Dermis microvascular lymphatic vessel endothelial cell (primary cell): ENCODE data around the gene PML. TPM values are rescaled to one million over a fixed set of nuclear protein-coding genes. Genes with fewer than 3 reads are reported as not detected.

Experiments used
- DNase-seq, 2 donors: peaks; one replicate each; pipeline versions ENCODE4 v3.0.0 to v3.0.0-alpha.2; 2010; ENCODE audit warnings: low read depth in 2 of 2
- total RNA-seq: library from RNA; depleted of rRNA; stranded (reverse); fragments of >200 nt; gene quantifications from 2 replicates; pipeline ENCODE4 v1.2.1, GENCODE V29; 2014

PML gene
- total RNA-seq, 1 donor from 2014 or later, result 28.9 TPM

DNA sequence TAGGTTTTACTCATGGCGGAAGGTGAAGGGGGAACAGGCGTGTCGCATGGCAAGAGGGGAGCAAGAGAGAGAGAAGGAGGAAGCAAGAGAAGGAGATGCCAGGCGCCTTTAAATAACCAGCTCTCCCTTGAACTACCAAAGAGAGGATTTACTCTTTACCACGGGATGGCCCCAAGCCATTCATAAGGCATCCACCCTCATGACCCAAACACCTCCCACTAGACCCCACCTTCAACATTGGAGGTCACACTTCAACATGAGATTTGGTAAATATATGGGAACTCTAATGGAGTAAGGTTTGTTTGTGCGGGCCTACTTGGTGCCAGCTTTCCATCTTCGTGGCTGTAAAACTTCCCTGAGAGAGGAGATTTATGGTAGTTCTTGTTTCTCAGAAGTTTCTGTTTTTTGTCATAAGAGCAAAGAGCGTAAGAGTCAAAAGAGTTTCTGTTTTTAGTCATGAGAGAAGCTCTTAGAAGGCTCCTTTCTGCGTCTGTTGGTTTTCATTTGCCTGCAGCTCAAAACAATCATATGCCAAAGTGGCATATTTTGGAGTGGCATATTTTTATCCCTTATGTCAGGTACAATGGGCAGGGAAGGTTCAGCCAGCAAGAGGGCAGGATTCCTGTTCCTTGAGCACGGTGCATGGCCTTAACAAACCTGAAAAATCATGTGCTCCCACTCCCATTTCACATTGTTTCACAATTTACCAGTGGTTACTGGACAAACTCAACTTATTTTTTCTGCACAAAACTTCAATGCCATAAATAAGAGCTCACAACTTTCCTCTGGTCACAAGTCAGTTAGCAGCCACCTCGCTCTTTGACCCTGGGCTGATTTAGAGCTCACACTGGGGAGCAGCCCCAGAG lies 12.5 kb downstream of the PML start:
- DNase-seq, result no peak

DNA sequence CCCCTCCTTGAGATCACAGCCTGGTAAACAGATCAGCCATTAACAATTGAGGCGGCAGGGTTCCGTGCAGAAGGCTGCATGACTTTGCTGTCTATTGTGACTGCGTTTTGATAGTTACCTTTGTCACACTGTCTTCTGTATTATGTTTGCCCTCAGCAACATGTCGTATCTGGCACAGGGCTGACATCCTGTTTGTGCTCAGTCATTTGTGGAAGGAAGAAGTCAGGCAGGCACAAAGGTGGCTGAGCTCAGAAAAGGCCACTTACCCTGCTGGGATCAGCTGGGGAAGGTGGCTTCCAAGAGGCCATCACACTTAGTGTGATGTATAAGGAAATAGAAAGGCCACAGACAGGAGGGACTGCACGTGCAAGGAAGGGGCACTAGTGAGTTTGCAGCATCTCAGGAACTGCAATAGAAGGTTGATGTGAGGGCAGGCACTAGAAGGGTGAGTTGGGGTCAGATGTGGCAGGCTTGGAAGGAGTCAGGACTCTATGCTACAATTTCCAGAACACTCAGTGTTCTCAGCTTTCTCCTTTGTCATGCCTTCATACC lies 13.4 kb downstream of the PML start:
- DNase-seq, result peak; percentile 49 to 66

DNA sequence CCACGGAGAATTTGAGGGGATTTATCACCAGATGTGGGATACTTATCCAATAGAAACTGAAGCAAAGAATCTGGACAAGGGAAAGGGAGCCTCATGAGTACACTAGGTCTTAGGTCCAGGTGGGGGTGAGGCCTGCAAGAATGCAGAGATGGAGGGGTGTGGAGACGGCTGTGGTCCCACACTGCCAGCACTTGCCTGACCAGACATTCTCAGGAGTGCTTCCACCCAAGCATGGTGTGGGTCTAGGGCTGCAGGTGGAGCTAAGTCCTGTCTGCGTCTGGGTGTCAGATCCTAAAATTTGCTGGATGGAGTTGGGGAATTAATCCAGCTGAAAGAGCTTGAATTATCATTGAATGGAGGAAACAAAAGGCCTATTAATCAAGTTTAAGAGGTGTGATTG lies 14.4 kb downstream of the PML start:
- DNase-seq, result no peak

DNA sequence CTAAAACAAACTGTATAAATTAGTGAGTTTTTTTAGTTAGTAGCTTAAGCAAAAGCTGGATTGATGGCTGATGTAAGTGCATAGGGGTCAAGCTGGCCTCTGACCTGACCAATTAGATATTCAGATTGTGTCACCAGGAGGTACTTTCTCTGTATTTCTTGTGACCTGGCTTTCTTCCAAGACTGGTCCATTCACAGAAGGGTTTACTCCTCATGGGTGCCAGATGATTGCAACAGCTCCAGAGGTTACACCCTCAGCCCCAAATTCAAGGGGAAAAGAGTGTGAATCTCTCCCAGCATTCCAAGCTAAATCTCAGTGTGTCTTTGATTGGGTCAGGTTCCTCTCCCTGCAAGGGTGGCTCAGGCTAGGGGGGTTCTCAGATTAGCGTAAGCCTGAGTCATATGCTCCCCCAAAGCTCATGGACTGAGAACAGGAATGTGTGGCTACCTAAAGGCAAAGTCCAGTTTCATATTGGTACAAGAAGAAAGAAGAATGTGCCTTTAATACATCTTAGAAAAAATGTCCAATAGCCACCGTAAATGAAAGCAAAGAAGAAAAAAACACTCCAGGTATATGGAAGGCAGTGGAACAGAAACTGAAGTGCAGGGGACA lies 16.5 kb downstream of the PML start:
- peak in 1 of 2 donors; percentile 55 for DNase-seq

DNA sequence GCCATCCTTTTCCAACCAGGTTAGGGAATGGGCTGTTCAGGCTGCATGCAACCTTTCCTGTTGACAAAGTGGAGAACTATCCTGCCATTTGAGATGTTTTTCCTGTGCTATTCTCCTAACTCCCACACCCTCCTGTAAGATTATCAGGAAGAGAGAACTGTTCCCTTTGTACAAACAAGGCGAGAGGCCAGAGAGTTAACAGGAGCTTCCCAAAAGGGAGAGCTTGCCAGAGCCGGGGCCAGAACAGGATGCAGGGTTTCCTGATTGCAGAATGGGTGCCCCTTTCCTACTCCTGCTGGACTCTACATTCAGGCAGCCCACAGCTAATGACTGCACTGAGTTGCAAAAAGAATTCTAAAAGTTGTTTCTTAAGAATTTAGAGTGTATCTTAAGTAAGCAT lies 17.1 kb downstream of the PML start:
- peak; percentile 85 to 95 for DNase-seq

DNA sequence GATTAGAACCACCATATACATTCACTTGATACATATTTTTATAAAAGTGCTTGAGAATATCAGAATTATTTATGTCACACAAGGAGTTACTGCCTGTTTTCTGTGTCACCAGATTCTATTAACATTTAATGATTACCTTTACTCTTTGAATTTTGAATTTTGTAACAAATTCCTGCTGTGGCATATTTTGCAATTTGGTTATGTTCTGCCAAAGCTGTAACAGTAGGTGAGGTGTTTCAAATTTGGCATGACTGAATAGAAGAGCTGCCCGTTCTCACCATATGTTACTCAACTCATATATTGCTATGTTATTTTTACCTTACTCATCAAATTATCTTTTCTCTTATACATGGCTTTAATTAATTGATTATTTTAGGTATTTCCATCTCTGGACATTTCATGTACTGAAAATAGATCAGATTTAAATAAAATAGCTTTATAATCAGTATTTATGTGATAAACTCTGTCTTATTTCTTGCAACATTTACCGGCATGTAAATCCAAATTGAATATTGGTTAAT lies 18.9 kb downstream of the PML start:
- no peak for DNase-seq

DNA sequence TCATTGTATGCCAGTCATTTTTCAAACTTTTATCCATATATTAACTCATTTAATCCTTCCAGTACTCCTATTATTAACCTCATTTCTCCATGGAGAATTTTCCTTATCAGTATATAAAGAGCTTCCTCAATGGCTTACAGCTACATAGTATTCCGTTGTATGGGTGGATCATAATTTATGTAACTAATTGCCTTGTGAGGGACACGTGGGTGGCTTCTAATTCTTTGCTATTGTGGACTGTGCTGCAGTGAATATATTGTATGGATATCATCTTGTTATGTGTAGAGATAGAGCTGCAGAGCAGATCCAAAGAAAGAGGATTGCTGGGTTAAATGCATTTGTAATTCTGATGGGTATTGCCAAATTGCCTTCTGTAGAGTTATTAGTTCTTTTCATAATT lies 25.2 kb downstream of the PML start:
- no peak for DNase-seq

DNA sequence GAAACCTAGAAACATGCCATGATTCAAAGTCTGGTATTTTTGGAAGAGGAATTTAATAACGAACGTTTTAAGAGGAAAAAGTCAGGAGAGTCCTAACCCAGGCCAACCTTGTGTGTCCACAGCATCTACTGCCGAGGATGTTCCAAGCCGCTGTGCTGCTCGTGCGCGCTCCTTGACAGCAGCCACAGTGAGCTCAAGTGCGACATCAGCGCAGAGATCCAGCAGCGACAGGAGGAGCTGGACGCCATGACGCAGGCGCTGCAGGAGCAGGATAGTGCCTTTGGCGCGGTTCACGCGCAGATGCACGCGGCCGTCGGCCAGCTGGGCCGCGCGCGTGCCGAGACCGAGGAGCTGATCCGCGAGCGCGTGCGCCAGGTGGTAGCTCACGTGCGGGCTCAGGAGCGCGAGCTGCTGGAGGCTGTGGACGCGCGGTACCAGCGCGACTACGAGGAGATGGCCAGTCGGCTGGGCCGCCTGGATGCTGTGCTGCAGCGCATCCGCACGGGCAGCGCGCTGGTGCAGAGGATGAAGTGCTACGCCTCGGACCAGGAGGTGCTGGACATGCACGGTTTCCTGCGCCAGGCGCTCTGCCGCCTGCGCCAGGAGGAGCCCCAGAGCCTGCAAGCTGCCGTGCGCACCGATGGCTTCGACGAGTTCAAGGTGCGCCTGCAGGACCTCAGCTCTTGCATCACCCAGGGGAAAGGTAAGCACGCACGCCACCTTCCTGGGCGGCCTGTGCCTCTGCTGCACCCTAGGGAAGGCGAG lies 28.4 kb downstream of the PML start:
- no peak for DNase-seq

DNA sequence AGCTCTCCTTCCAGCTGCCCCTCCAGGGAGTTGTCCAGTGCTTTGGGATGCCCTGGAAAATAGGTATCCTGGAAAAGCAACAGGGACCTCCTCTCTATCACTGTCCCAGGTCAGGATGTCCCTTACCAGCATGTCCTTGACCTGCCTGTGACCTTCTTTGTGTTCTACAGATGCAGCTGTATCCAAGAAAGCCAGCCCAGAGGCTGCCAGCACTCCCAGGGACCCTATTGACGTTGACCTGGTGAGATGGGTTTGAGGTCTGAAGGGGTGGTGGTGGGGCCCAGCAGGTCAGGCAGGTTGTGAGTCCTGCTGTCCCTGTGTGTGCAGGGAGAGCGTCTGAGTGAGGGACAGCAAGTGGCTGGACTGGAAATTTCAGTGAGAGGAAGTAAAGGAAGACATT lies 30.2 kb downstream of the PML start:
- no peak for DNase-seq

DNA sequence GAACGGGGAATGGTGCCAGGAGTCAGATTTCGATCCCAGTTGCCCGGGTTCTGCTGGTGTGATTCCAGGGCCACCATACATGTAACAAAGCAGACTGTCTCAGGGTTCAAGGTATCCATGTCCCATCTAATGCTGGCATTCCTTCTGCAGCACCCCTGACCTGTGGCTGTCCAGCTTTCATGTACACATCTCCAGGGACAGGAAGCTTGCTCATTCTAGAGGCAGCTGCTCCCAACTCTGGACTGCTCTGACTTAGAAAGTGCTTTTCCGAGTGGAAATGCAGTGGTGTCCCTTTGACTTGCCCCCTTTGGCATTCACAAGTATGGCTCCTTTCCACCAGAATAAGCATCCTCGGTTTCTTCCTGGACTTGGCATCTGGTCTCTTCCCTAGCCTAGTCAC lies 30.9 kb downstream of the PML start:
- DNase-seq, result peak in 1 of 2 donors; percentile 78

DNA sequence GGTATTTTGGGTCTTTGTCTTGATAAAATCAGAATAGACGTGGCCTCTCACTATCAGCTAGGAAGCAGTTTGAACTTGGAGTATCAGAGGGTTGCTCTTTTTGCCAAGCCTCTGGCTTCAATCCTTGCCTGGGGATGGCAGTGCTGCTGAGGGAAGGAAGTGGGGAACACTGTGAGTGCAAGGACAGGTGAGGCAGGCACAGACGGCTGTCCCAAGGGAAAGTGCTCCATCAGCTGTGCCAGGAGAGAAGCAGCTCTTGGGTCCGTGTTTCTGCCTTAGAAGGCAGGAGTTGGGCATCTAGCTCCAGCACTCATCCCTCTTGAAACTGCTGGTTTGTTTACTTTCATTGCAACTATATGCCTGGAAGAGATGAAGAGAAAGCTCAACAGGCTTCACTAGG lies 33.2 kb downstream of the PML start:
- no peak for DNase-seq

DNA sequence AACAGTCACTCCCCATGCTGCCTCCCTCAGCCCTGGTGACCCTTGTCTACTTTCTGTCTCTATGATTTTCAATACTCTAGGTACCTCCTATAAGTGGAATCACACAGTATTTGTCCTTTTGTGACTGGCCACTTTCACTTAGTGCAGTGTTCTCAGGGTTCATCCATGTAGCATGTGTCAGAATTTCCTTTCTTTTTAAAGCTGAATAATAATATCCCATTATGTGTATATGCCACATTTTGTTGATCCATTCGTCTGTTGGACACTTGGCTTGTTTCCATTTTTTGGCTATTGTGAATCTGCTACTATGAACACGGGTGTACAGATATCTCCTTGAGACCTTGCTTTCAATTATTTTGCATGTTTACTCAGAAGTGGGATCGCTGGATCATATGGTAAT lies 34.1 kb downstream of the PML start:
- DNase-seq, result peak; percentile 66 to 68

DNA sequence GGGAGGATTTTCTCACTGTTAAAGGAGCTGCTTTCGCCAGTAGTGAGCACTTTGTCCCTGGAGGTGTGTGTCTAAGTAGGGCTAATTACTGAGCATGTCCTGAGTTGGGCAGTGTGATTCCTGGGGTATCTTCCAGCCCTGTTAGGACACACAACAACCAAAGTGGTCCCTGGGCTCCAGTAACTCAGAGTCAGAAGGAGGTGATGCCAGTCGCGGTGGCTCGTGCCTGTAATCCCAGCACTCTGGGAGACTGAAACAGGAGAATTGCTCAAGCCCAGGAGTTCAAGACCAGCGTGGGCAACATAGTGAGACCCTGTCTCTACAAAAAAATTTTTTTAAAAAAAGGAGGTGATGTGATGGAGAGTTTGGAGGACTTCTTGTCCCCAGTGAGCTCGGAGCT lies 37.5 kb downstream of the PML start:
- DNase-seq, result no peak

DNA sequence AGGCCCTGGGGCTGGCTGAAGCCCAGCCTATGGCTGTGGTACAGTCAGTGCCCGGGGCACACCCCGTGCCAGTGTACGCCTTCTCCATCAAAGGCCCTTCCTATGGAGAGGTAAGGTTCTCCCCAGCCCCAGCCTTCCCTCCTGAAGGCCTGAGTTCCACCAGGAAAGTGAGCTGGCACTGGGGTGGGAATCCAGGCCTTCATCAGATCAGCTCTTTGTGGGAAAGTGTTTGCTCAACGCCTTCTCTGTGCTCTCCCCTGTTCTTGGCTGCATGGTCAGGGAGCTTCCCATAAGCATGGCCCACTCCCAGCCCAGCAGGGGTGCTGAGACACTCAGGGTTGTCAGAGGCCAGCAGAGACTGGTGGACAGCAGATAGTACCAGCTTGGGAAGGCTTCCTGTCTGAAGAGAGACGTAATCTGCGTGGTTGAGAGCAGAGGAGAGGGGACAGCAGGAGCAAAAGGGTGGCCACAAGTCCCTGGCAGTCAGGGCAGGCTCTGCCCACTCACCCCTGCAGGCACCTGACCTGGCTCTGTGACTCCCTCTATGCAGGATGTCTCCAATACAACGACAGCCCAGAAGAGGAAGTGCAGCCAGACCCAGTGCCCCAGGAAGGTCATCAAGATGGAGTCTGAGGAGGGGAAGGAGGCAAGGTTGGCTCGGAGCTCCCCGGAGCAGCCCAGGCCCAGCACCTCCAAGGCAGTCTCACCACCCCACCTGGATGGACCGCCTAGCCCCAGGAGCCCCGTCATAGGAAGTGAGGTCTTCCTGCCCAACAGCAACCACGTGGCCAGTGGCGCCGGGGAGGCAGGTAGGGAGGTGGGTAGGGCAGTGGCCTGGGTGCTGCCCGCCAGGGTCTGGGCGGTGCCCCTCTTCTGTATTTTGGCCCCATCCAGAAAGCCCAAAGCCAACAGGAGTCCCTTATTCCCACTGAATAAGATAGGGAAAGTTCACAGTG lies 38.4 kb downstream of the PML start:
- no peak for DNase-seq

DNA sequence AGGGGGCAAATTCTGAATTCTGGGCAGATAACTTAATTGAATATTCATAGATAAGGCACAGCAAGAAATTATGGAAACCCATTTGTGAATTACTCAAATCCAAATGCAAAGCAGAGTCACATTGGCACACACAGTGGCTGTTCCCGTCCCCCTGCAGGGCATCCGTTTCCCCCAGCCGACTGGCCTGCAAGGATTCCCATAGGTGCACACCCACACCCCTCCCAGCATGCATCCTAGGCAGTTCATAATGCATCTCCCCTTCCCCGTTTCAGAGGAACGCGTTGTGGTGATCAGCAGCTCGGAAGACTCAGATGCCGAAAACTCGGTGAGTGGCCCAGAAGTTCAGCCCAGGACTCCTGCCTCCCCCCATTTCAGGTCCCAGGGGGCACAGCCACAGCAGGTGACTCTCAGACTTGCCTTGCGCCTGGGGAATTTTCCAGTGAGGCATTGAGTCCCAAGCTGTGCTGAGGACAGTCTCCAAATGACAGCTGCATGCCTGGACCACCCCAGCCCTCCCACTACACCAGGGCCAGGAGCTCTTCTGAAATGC lies 39.8 kb downstream of the PML start:
- DNase-seq, result no peak

DNA sequence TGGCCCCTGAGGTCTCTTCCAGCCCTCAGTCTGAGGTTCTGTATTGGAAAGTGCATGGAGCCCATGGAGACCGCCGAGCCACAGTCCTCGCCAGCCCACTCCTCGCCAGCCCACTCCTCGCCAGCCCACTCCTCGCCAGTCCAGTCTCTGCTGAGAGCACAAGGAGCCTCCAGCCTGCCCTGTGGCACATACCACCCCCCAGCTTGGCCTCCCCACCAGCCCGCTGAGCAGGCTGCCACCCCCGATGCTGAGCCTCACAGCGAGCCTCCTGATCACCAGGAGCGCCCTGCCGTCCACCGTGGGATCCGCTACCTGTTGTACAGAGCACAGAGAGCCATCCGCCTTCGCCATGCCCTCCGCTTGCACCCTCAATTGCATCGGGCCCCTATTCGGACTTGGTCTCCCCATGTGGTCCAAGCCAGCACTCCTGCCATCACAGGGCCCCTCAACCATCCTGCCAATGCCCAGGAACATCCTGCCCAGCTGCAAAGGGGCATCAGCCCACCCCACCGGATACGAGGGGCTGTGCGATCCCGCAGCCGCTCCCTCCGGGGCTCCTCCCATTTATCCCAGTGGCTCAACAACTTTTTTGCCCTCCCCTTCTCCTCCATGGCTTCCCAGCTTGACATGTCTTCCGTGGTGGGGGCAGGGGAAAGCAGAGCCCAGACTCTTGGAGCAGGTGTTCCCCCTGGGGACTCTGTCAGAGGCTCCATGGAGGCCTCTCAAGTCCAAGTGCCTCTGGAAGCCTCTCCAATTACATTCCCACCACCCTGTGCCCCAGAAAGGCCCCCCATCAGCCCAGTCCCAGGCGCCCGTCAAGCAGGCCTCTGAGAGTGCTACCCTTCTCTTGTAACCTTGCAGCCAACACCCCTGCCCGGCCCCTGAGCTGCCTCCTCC lies 40.9 kb downstream of the PML start:
- no peak for DNase-seq

DNA sequence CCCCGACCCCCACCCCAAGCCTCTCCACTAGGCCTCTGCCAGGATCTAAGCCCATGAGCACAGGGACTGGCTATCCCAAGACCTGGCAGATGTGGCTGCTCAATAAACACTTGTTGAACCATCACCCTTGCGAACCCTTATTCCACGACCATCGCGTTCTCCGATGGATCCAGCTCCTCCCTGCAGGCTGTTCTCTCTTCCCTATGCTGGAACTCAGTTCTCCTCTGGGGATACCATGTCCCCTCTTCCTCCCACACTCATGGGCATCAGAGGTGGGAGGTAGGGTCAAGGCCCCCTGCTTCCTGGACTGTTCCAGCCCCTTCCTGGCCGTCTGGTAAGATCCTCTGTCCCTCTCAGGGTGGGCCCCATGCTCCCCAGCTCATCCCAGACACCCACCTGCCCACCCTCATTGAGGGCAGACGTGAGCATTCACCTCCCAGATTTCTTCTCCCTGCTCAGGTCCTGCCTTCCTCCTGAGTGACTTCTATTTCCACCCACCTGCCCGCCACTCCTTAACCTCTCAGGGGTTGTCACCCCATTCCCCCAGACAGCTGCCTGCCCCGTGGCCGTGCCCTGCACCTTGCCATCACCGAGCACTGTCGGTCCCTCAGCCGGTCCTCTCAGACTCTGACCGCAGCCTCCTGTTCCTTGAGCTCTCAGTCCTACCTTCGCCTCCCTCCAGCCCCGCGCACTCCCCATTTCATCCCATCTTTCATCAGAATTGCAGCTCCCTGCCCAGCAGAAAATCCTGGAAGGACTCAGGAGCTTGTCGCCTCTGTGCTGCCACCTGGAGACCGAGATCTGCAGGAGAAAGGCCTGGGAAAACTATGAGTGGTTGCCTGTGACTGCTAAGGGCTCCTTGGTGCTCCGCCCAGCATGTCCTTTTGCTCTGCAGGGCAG lies 42.0 kb downstream of the PML start:
- DNase-seq, result peak; percentile 39 to 73
